ENCODE data around the gene ANKRD17.

DNA sequence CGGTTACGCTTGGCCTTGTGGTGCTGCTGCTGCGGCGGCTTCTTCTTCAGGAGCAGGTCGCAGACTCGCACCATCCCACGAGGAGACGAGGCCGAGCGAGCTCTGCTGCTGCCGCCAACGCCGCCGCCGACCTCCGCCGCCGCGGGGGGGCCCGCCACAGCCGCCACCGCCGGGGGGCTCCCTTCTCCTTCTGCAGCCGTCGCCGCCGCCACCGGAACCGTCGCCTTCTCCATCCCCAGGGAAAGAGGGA, 237 bp downstream of the ANKRD17 start:
- TF ChIP-seq CTCF (IDR thresholded peaks at IDR 0.05; ENCODE audit: extremely low read depth in 1 of 2, insufficient read depth in 1 of 2, low read depth in 1 of 2, low read length in 2 of 2) (no peak), POLR2A (IDR thresholded peaks at IDR 0.05; ENCODE audit: low read depth, low read length) (no peak), POLR2AphosphoS5 (IDR thresholded peaks at IDR 0.05; ENCODE audit: insufficient read depth, low read depth, low read length) (no peak), MYC (IDR thresholded peaks at IDR 0.05; ENCODE audit: low read depth, low read length) (no peak), GATA2 (IDR thresholded peaks at IDR 0.05; ENCODE audit: insufficient read depth, insufficient read length, low read depth, low read length) (no peak), EZH2 (IDR thresholded peaks at IDR 0.05; ENCODE audit: borderline replicate concordance, low read depth, low read length, severe bottlenecking) (no peak), MAX (IDR thresholded peaks at IDR 0.05; ENCODE audit: insufficient read depth, insufficient read length) (no peak), FOS (IDR thresholded peaks at IDR 0.05; ENCODE audit: borderline replicate concordance, insufficient read depth, low read length) (no peak), JUN (IDR thresholded peaks at IDR 0.05; ENCODE audit: borderline replicate concordance, insufficient read depth, insufficient read length, low read depth) (no peak)
